D721Med (cell line): ENCODE results near the gene PLPPR5.
"Not testable (repeated sequence)": the region's sequence is repeated elsewhere in the genome, so short reads cannot be mapped to it uniquely, and the experiment has no call there.

ENCODE experiments used
- DNase-seq: peaks from one replicate; pipeline ENCODE4 v3.0.0; 2011; ENCODE audit warnings: low spot score; ENCODE audit not compliant: insufficient read length
- FAIRE-seq: peaks from 2 replicates; lab custom pipeline; 2011; peaks lifted over from hg19 to GRCh38; lab: Jason Lieb, UNC
- TF ChIP-seq, protein P1 (sequence below): IDR thresholded peaks from 2 replicates; pipeline ENCODE4 v1.5.1; 2012; ENCODE audit warnings: mild to moderate bottlenecking, control low read depth; ENCODE audit not compliant: insufficient read depth; ENCODE audit errors: missing control alignments

Gene PLPPR5

DNA sequence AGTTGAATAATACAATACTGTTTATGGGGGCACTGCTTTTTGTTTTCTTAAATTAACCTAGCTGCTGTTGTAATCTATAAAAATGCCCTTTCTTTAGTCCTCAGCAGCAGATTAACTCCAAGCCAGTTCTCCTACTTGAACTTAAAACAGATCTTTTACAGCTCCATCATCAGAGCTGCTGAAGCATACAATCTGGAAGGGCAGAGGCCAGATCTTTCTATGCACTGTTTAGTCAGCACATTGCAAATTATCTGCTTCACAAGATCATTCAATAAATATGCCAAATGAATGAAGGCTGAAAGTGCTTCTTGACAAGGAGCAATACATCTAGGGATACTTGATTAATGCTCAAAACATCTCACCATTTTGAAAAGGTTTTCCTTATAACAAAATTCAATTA, 115.8 kb downstream of the PLPPR5 start:
- FAIRE-seq (no peak), DNase-seq (no peak)
- TF ChIP-seq, protein P1, sequence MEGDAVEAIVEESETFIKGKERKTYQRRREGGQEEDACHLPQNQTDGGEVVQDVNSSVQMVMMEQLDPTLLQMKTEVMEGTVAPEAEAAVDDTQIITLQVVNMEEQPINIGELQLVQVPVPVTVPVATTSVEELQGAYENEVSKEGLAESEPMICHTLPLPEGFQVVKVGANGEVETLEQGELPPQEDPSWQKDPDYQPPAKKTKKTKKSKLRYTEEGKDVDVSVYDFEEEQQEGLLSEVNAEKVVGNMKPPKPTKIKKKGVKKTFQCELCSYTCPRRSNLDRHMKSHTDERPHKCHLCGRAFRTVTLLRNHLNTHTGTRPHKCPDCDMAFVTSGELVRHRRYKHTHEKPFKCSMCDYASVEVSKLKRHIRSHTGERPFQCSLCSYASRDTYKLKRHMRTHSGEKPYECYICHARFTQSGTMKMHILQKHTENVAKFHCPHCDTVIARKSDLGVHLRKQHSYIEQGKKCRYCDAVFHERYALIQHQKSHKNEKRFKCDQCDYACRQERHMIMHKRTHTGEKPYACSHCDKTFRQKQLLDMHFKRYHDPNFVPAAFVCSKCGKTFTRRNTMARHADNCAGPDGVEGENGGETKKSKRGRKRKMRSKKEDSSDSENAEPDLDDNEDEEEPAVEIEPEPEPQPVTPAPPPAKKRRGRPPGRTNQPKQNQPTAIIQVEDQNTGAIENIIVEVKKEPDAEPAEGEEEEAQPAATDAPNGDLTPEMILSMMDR = no peak

DNA sequence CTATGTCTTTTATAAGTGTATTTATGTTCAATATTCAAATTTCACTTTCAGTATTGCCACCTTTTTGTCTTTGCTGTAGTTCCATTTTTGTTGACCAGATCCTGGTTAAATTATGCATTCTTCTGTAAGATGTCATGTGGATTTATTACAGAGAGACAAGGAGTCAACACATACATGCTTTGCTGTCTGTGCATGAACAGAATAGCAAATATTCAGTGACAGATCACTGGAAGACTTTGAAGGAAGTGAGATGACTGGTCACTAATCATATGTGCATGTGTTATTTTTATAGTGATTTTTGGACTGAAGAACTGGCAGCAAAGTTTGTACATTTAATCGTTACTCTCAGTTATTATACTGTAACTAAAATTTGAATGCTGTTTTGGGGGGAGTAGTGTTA, 117.2 kb downstream of the PLPPR5 start:
- DNase-seq (no peak), FAIRE-seq (no peak)
- TF ChIP-seq, protein P1 = no peak

DNA sequence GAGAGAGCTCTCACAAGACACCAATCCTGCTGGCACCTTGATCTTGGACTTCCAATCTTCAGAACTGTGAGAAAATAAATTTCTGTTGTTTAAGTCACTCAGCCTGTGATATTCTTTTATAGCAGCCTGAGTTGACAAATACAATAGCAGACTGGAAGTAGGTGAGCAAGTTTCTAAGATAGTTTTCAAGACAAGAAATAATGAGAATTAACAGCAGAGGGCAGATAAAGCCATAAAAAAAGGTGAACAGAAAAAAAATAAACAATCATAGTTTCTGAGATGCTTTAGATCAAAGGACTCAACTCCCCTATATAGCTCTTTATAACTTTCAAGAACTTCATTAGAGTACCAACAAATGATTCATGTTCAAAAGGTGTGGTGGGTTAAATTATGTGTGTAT, 119.8 kb downstream of the PLPPR5 start:
- TF ChIP-seq, protein P1 = peak; percentile 22
- no peak for DNase-seq
- no peak for FAIRE-seq

DNA sequence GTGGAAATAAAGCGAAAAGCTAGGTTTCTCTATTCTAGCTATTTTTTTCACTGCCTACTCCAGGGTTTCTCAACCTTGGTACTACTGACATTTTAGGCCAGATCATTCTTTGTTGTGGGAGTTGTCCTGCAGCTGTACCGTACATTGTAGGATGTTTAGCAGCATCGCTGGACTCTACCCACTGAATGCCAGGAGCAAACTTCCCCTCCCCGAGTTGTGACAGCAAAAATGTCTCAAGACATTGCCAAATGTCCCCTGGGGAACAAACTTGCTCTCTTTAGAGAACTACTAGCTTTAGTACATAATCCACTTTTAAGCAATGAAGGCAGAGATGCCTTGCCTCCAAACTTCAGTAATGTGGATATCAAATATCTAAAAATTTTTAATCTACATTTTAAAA, 122.8 kb downstream of the PLPPR5 start:
- FAIRE-seq (no peak), DNase-seq (no peak)
- TF ChIP-seq, protein P1 = no peak

DNA sequence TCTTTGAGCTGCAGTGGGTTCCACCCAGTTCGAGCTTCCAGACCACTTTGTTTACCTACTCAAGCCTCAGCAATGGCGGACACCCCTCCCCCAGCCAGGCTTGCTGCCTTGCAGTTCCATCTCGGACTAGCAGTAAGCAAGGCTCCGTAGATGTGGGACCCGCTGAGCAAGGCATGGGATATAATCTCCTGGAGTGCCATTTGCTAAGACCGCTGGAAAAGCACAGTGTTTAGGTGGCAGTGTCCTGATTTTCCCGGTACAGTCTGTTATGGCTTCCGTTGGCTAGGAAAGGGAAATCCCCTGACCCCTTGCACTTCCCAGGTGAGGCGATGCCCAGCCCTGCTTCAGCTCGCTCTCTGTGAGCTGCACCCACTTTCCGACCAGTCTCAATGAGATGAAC, 123.4 kb downstream of the PLPPR5 start:
- FAIRE-seq, DNase-seq: not testable (repeated sequence)

DNA sequence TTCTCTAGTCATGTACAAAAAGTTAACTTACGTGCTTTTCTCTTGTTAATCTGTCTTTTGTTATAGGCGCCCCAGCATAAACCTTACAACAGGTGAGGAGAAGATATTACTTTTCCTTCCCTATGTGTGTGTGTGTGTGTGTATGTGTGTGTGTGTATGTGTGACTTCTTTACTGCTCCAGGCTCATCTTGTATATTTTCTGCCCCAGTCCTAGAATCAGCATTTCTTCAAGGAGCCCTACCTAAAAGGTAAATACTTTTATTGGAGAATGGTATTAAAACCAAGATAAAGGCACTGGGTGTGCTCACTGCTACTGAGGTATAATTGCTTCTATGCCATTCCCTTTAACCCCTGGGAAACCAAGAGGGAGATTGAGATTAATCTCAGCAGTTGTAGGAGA, 129.8 kb downstream of the PLPPR5 start:
- DNase-seq (no peak), FAIRE-seq (no peak)
- TF ChIP-seq, protein P1 = no peak

DNA sequence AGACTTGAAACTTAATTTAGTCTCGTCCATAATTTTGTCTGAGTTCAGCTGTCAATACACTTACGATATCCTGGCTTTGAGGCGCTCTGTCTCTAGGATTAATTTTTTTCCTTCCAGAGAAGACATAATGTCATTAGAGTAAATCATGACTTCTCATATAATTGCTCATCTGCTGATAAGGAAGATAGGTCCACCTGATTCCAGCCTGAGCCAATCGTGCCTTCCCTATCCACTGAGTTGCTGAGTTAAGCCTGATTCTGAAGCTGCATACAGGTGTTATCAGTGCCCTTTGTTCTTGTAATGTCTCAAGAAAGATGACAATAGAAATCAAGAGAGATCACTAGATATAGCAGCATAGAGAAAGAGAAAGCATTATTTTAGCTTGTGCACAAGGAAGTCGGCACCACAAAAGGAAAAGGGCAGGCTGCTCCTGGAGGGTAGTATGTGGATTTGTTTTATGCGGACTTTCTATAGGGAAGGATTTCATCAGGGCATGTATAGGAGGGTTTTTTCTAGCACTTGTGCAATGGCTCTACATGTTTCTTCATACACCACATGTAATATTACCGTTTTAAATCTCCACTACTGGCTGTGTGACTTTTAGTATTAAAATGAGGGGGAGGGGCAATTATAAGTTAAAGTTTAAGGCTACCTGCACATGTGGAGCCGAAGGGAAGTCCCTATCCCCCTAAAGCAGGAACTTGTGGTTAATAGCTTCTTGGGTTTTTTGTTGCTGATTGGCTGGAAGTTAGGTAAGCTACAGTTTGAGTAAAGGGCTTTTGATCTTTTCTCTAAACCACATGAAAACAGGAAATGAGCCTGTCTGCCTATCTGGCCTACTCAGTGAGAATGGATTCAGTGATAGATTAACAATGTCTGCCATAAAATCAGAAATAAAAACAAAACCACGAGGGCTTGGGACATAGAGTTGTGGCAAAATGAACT, 133.4 kb downstream of the PLPPR5 start:
- TF ChIP-seq, protein P1 = no peak
- FAIRE-seq (no peak), DNase-seq (no peak)
